ENCODE data around the gene LMCD1. TPM values are rescaled to one million over a fixed set of nuclear protein-coding genes. Genes with fewer than 3 reads are reported as not detected.
A peak's percentile ranks its signal among the peaks of the same experiment; 100 is the strongest.

The LMCD1 gene
- 1 to 10 TPM; 2.1 to 2.2 TPM for total RNA-seq

- TF ChIP-seq CTCF (IDR thresholded peaks at IDR 0.05), result no peak
- CTCF ChIA-PET, result interaction anchor here (1.0 to 1.2 kb wide), 2 partner anchors 22 to 85 kb away, joined by 3 to 4 read pairs; no protein-coding TSS in a partner anchor
- intact Hi-C loops (cut with micrococcal nuclease), result no loop called here
These were observed at the start of gene LMCD1 for GRCh38 chr3:8501371-8502131. LMCD1 (plus strand) TSS chr3:8501823; CDS start chr3:8501939, 116 bp downstream.

GRCh38 chr3:8452112-8452511, 49.5 kb upstream of the LMCD1 start:
- Mint-ChIP-seq H3K27me3 (peaks cover 15% of the 10 kb centered on the region), H3K4me1 (ENCODE audit: low read depth) (no peaks in the 10 kb centered on the region), H3K4me3 (no peak overlapping the region), H3K36me3 (ENCODE audit: low read depth) (no peaks in the 10 kb centered on the region), H3K9me3 (peaks cover 2% of the 10 kb centered on the region), H3K27ac (no peak overlapping the region)
- DNase-seq (no peak), ATAC-seq (no peak)
- no peak for TF ChIP-seq CTCF (IDR thresholded peaks at IDR 0.05)
- intact Hi-C loops (cut with micrococcal nuclease), result loop anchor here (10.0 kb wide), 1 partner anchor 173 kb away; no protein-coding TSS in a partner anchor
- CTCF ChIA-PET, result no interaction called here
- POLR2A ChIA-PET, result no interaction called here

More at GRCh38 chr3:8501371-8502131, at the start of gene LMCD1:
- peaks cover 14% of the 10 kb centered on the region for H3K27me3 Mint-ChIP-seq
- H3K36me3 Mint-ChIP-seq (ENCODE audit: low read depth), result no peaks in the 10 kb centered on the region
- peaks cover 10% of the 10 kb centered on the region for H3K4me1 Mint-ChIP-seq (ENCODE audit: low read depth)
- H3K27ac Mint-ChIP-seq, result no peak within 1 kb of the TSS
- POLR2A ChIA-PET, result interaction anchor here (0.6 kb wide), 1 partner anchor 30 kb away, joined by 3 read pairs; no protein-coding TSS in a partner anchor
- peak; percentile 80 for DNase-seq
- H3K4me3 Mint-ChIP-seq, result peak within 1 kb of the TSS; percentile 55
- peak; percentile 98 for ATAC-seq
- no peaks in the 10 kb centered on the region for H3K9me3 Mint-ChIP-seq

GRCh38 chr3:8453153-8453552, 48.5 kb upstream of the LMCD1 start:
- Mint-ChIP-seq H3K4me3 (no peak overlapping the region), H3K9me3 (peaks cover 2% of the 10 kb centered on the region), H3K27me3 (peaks cover 8% of the 10 kb centered on the region), H3K36me3 (ENCODE audit: low read depth) (no peaks in the 10 kb centered on the region), H3K4me1 (ENCODE audit: low read depth) (no peaks in the 10 kb centered on the region), H3K27ac (no peak overlapping the region)
- ChIA-PET CTCF (no interaction called here), POLR2A (no interaction called here)
- intact Hi-C loops (cut with micrococcal nuclease), result loop anchor here (10.0 kb wide), 1 partner anchor 172 kb away; no protein-coding TSS in a partner anchor
- no peak for TF ChIP-seq CTCF (IDR thresholded peaks at IDR 0.05)
- ATAC-seq (no peak), DNase-seq (no peak)

GRCh38 chr3:8455526-8456411, 45.9 kb upstream of the LMCD1 start:
- Mint-ChIP-seq H3K36me3 (ENCODE audit: low read depth) (no peaks in the 10 kb centered on the region), H3K4me1 (ENCODE audit: low read depth) (no peaks in the 10 kb centered on the region), H3K27me3 (peaks cover 5% of the 10 kb centered on the region), H3K27ac (no peak overlapping the region), H3K4me3 (no peak overlapping the region), H3K9me3 (no peaks in the 10 kb centered on the region)
- no peak for TF ChIP-seq CTCF (IDR thresholded peaks at IDR 0.05)
- intact Hi-C loops (cut with micrococcal nuclease), result loop anchor here (10.0 kb wide), 1 partner anchor 169 kb away; no protein-coding TSS in a partner anchor
- no peak for DNase-seq
- ChIA-PET CTCF (no interaction called here), POLR2A (no interaction called here)
- ATAC-seq, result no peak
